ENCODE results near the gene RBM15B. TPM values are rescaled to one million over a fixed set of nuclear protein-coding genes. Genes with fewer than 3 reads are reported as not detected.

The RBM15B gene
- total and polyA plus RNA-seq, 9 of the 15 experiments (the other 6 are each of a cell fraction or from before 2014, with no cell fraction given): 1.8 to 21.0 (median 10.5) TPM

DNA sequence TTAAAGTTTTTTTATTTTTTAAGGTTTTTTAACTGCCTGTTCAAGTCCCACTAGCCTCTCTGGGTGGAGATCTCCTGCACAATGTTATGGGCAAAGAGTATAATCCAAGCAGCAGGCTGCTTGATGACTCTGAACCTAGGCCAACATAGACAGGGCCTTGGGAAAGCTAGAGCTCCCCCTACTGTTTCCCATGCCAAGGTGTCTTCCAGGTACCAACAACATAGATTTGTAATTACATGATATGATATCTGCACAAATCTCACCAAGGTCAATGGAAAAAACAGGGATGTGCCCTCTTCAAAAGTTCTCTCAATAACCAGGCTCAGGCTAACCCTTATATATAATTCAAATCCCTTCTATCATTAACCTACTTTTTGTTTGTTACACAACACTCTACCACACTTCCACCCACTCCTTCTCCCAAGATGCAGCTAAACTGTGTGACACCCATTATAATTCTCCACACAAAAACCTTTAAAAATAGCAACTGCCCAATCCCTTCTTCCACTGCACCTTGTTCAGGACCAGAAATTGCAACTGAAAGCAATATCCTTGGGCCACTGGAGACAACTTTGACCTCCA lies 43.8 kb downstream of the RBM15B start:
- TF ChIP-seq CTCF (IDR thresholded peaks at IDR 0.05 in 2 of 3, conservative IDR thresholded peaks at IDR 0.05 in 1 of 3; ENCODE audit: insufficient read depth in 2 of 3, low read depth in 1 of 3, low read length in 3 of 3) (peak; percentile 39 to 59 (median 57)), BDP1 (IDR thresholded peaks at IDR 0.05; ENCODE audit: insufficient read depth, insufficient read length) (no peak), ZBTB40 (IDR thresholded peaks at IDR 0.05) (no peak), ZBTB40 (CRISPR knock-in tag; IDR thresholded peaks at IDR 0.05) (no peak), RAD21 (CRISPR knock-in tag; conservative IDR thresholded peaks at IDR 0.05 in 1 of 2, IDR thresholded peaks at IDR 0.05 in 1 of 2) (peak in 1 of 2 experiments; percentile 26; a peak in 3 of 4 replicates), CCAR2 (IDR thresholded peaks at IDR 0.05; ENCODE audit: low read depth, low read length) (no peak), ZKSCAN3 (CRISPR knock-in tag; IDR thresholded peaks at IDR 0.05) (no peak), NFE2L1 (tag; IDR thresholded peaks at IDR 0.05; ENCODE audit: borderline replicate concordance, low read depth) (no peak)
- no peaks in the 10 kb centered on the region for H3K9me1 ChIP-seq (ENCODE audit: control insufficient read depth, insufficient read depth, low read length)
- H3K27me3 ChIP-seq (ENCODE audit: control insufficient read depth in 2 of 2, insufficient read depth in 2 of 2, low read length in 2 of 2): no peaks in the 10 kb centered on the region
- H3K4me1 ChIP-seq (replicated peaks in 1 of 2; ENCODE audit: control insufficient read depth in 2 of 2, insufficient read depth in 2 of 2, low read length in 2 of 2): no peaks in the 10 kb centered on the region
- no peak overlapping the region for H3K9ac ChIP-seq (ENCODE audit: insufficient read depth in 1 of 2, low read depth in 2 of 2, low read length in 2 of 2)
- no peak overlapping the region for H3K4me2 ChIP-seq (ENCODE audit: insufficient read depth, low read length)
- ChIA-PET POLR2A (interaction anchor here (0.6 to 1.4 kb wide), 4 partner anchors 12 to 25 kb away, joined by 3 to 5 read pairs (median 3); no protein-coding TSS in a partner anchor), CTCF (ENCODE audit: low intra/inter-chr PET ratio) (interaction anchor here (0.6 kb wide), 3 partner anchors 8 to 462 kb away, joined by 3 to 4 read pairs (median 3); no protein-coding TSS in a partner anchor)
- ATAC-seq (peak; percentile 90), DNase-seq (ENCODE audit: extremely low read depth in 1 of 4, low spot score in 3 of 4) (peak; percentile 26 to 53 (median 47)), FAIRE-seq (no peak)
- BruUV-seq (replicated peaks): no TSS peak
- H3K79me2 ChIP-seq (ENCODE audit: control insufficient read depth, insufficient read depth, low read length): no peaks in the 10 kb centered on the region; the same call in 2 of the 3 replicates
- in situ Hi-C loops (cut with MboI): no loop called here
- no peaks in the 10 kb centered on the region for H3K9me3 ChIP-seq (replicated peaks; ENCODE audit: control insufficient read depth, insufficient read depth, low read depth, low read length)
- no peaks in the 10 kb centered on the region for H4K20me1 ChIP-seq (replicated peaks; ENCODE audit: control insufficient read depth, insufficient read depth, low read length)
- intact Hi-C loops (cut with micrococcal nuclease): no loop called here
- no peak overlapping the region for H3K4me3 ChIP-seq
- H3K36me3 ChIP-seq (ENCODE audit: control insufficient read depth, insufficient read depth, low read length): peaks cover 35% of the 10 kb centered on the region
- no peak overlapping the region for H3K27ac ChIP-seq (ENCODE audit: extremely low read depth, low read depth, low read length)
- H2AFZ ChIP-seq (ENCODE audit: low read depth, low read length): no peak overlapping the region

Data from K562 (cell line).